ENCODE measurements around the gene ADAMTS3.

DNA sequence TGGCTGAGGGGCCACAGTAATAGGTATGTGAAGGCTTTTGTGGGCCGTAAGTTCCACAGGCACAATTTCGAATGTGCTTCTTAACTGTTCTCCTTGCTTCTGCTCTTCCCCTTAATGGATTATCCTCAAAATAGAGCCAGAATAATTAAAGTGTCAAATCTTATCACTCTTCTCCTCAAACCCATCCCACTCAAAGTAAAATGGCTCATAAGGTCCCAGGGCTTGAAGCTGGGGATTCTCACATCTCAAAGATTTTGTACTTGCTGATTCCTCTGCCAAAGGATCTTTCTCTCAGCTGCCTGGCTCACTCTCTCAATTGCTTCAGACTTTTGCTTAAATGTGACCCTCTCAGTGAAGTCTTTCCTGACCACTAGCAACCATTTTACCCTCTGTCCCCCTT is 16.6 kb downstream of the ADAMTS3 start:
- TF ChIP-seq POLR2A (IDR thresholded peaks at IDR 0.05; ENCODE audit: low read depth, low read length), result no peak
- no peak for TF ChIP-seq CTCF (IDR thresholded peaks at IDR 0.05; ENCODE audit: extremely low read depth in 1 of 2, insufficient read depth in 1 of 2, low read depth in 1 of 2, low read length in 2 of 2)
- no peak for TF ChIP-seq MAX (IDR thresholded peaks at IDR 0.05; ENCODE audit: insufficient read depth, insufficient read length)
- TF ChIP-seq EZH2 (IDR thresholded peaks at IDR 0.05; ENCODE audit: borderline replicate concordance, low read depth, low read length, severe bottlenecking), result no peak
- no peak for TF ChIP-seq POLR2AphosphoS5 (IDR thresholded peaks at IDR 0.05; ENCODE audit: insufficient read depth, low read depth, low read length)
- TF ChIP-seq MYC (IDR thresholded peaks at IDR 0.05; ENCODE audit: low read depth, low read length), result no peak
- no peak for TF ChIP-seq JUN (IDR thresholded peaks at IDR 0.05; ENCODE audit: borderline replicate concordance, insufficient read depth, insufficient read length, low read depth)
- no peak for TF ChIP-seq GATA2 (IDR thresholded peaks at IDR 0.05; ENCODE audit: insufficient read depth, insufficient read length, low read depth, low read length)
- no peak for TF ChIP-seq FOS (IDR thresholded peaks at IDR 0.05; ENCODE audit: borderline replicate concordance, insufficient read depth, low read length)
